Large intestine (tissue), 3 donors: Measurements from ENCODE around the gene C2. TPM values are rescaled to one million over a fixed set of nuclear protein-coding genes. Genes with fewer than 3 reads are reported as not detected.
"Not testable (repeated sequence)": the region's sequence is repeated elsewhere in the genome, so short reads cannot be mapped to it uniquely, and the experiment has no call there.

ENCODE experiments used
- DNase-seq, 2 donors: peaks; one replicate each; pipeline versions ENCODE4 v3.0.0 to v3.0.0-alpha.2; 2013
- H3K27ac ChIP-seq: one replicate; pipeline ENCODE4 v1.5.1; 2013; ENCODE audit warnings: low read length
- H3K27me3 ChIP-seq: 2 replicates; pipeline ENCODE4 v1.6.1; 2013; ENCODE audit warnings: low read length; ENCODE audit not compliant: control insufficient read depth, insufficient read depth
- H3K36me3 ChIP-seq: 2 replicates; pipeline ENCODE4 v1.6.1; 2013; ENCODE audit warnings: low read length; ENCODE audit not compliant: control insufficient read depth, insufficient read depth
- H3K4me1 ChIP-seq: one replicate; pipeline ENCODE4 v1.6.1; 2013; ENCODE audit warnings: low read length; ENCODE audit not compliant: control insufficient read depth, insufficient read depth
- H3K4me3 ChIP-seq: one replicate; pipeline ENCODE4 v1.5.1; 2013; ENCODE audit warnings: low read length
- H3K9me3 ChIP-seq: one replicate; pipeline ENCODE4 v1.6.1; 2013; ENCODE audit warnings: mild to moderate bottlenecking, low read depth, low read length, moderate library complexity; ENCODE audit not compliant: control insufficient read depth
- WGBS: methylation state at CpG from one replicate; pipeline ENCODE4 v1.1.5; 2013; ENCODE audit warnings: low lambda C conversion rate; ENCODE audit not compliant: insufficient coverage; 5-methylcytosine and 5-hydroxymethylcytosine counted together
- polyA plus RNA-seq: library from polyadenylated mRNA; unstranded; fragments of 120-200 nt; gene quantifications from one replicate; pipeline ENCODE4 v1.2.1, GENCODE V29; 2013

C2 gene
- polyA plus RNA-seq, 1 donor = 9.3 TPM

- Histone ChIP-seq H3K27me3 (peaks cover 6% of the 10 kb centered on the region), H3K4me3 (no peak overlapping the region), H3K4me1 (peaks cover 5% of the 10 kb centered on the region), H3K36me3 (no peaks in the 10 kb centered on the region), H3K27ac (no peak overlapping the region), H3K9me3 (no peaks in the 10 kb centered on the region)
- 100% methylated on average over 1 of the region's 7 CpGs for WGBS
- no peak for DNase-seq
These were observed 20.2 kb upstream of the C2 start for GRCh38 chr6:31907158-31907813.

GRCh38 chr6:31908255-31908654 is 19.3 kb upstream of the C2 start:
- H3K27ac ChIP-seq, DNase-seq, H3K4me3 ChIP-seq, H3K36me3 ChIP-seq, H3K27me3 ChIP-seq, H3K4me1 ChIP-seq, H3K9me3 ChIP-seq: not testable (repeated sequence)
- no CpG with 5 or more reads among the region's 5 CpGs for WGBS

GRCh38 chr6:31908791-31909190 is 18.7 kb upstream of the C2 start:
- Histone ChIP-seq H3K9me3 (no peaks in the 10 kb centered on the region), H3K36me3 (no peaks in the 10 kb centered on the region), H3K4me3 (no peak overlapping the region), H3K27me3 (peaks cover 6% of the 10 kb centered on the region), H3K4me1 (no peaks in the 10 kb centered on the region), H3K27ac (no peak overlapping the region)
- WGBS = 50% methylated on average over 1 of the region's 4 CpGs
- no peak for DNase-seq

DNA sequence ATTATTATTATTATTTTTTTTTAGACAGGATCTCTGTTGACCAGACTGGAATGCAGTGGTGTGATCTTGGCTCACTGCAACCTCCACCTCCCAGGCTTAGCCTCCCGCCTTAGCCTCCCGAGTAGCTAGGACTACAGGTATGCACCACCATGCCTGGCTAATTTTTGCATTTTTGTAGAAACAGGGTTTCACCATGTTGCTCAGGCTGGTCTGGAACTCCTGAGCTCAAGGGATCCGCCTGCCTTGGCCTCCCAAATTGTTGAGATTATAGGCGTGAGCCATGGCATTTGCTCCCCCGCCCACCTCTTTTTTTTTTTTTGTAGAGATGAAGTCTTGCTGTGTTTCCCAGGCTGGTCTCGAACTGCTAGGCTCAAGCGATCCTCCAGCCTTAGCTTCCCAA is 18.2 kb upstream of the C2 start:
- not testable (repeated sequence) for H3K4me3 ChIP-seq, H3K4me1 ChIP-seq, H3K36me3 ChIP-seq, H3K9me3 ChIP-seq, H3K27ac ChIP-seq, H3K27me3 ChIP-seq, DNase-seq
- no CpG with 5 or more reads among the region's 7 CpGs for WGBS

- no CpG with 5 or more reads among the region's 11 CpGs for WGBS
These were observed 15.5 kb upstream of the C2 start for GRCh38 chr6:31911826-31912585.

DNA sequence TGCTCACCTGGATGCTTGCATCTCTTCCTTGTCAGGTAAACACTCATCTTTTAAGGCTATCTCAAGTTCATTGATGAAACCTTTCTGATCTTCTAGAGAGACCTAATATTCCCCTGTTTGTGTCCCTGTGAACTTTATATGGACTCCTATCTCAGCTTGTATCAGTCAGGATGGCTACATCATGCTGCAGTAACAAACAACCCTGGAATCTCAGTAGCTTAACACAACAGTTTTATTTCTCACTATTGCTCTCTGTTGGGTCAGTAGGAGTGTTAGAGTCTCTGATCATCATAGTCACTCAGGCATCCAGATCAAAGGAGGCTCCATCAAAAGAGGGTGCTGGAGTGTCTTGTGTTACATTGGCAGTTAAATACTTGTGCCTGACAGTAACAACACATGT is 12.2 kb upstream of the C2 start:
- Histone ChIP-seq H3K36me3 (no peaks in the 10 kb centered on the region), H3K27ac (no peak overlapping the region), H3K9me3 (no peaks in the 10 kb centered on the region), H3K4me1 (no peaks in the 10 kb centered on the region), H3K4me3 (no peak overlapping the region), H3K27me3 (no peaks in the 10 kb centered on the region)
- DNase-seq = no peak

More at GRCh38 chr6:31911826-31912585, 15.5 kb upstream of the C2 start:
- H3K27me3 ChIP-seq = no peaks in the 10 kb centered on the region
- H3K27ac ChIP-seq = no peak overlapping the region
- H3K4me1 ChIP-seq = no peaks in the 10 kb centered on the region
- no peak for DNase-seq
- H3K9me3 ChIP-seq = no peaks in the 10 kb centered on the region
- H3K36me3 ChIP-seq = no peaks in the 10 kb centered on the region
- no peak overlapping the region for H3K4me3 ChIP-seq

DNA sequence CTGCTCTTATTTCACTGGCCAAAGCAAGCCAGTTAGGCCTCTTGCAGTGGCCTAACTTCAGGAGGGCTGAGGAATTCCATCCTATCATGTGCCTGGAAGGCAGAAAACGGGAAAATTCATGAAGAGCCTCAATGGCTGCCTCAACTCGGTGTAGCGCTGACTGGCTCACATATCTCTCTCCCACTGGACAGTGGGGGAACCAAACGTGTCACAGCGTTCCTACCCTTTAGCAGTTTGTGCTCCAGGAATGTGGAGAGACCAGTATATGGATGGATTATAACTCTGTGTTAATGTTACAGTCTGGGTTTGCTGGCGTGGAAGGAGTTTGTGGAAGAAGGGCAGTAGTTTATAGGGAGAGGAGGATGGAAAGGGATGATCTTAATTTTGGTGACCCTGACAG is 11.8 kb upstream of the C2 start:
- DNase-seq = no peak
- H3K9me3 ChIP-seq = no peaks in the 10 kb centered on the region
- no peaks in the 10 kb centered on the region for H3K4me1 ChIP-seq
- H3K36me3 ChIP-seq = no peaks in the 10 kb centered on the region
- H3K27ac ChIP-seq = no peak overlapping the region
- no CpG with 5 or more reads among the region's 6 CpGs for WGBS
- H3K27me3 ChIP-seq = no peaks in the 10 kb centered on the region
- H3K4me3 ChIP-seq = no peak overlapping the region

GRCh38 chr6:31918069-31918720 is 9.3 kb upstream of the C2 start:
- H3K4me3 ChIP-seq = no peak overlapping the region
- H3K27ac ChIP-seq = no peak overlapping the region
- H3K4me1 ChIP-seq = no peaks in the 10 kb centered on the region
- no peaks in the 10 kb centered on the region for H3K9me3 ChIP-seq
- no peak for DNase-seq
- no peaks in the 10 kb centered on the region for H3K27me3 ChIP-seq
- H3K36me3 ChIP-seq = no peaks in the 10 kb centered on the region
- WGBS = no CpG with 5 or more reads among the region's 8 CpGs

GRCh38 chr6:31919624-31920303 is 7.8 kb upstream of the C2 start:
- DNase-seq = no peak
- H3K9me3 ChIP-seq = no peaks in the 10 kb centered on the region
- WGBS = no CpG with 5 or more reads among the region's 6 CpGs
- H3K27me3 ChIP-seq = no peaks in the 10 kb centered on the region
- no peaks in the 10 kb centered on the region for H3K36me3 ChIP-seq
- no peak overlapping the region for H3K27ac ChIP-seq
- no peaks in the 10 kb centered on the region for H3K4me1 ChIP-seq
- H3K4me3 ChIP-seq = no peak overlapping the region

DNA sequence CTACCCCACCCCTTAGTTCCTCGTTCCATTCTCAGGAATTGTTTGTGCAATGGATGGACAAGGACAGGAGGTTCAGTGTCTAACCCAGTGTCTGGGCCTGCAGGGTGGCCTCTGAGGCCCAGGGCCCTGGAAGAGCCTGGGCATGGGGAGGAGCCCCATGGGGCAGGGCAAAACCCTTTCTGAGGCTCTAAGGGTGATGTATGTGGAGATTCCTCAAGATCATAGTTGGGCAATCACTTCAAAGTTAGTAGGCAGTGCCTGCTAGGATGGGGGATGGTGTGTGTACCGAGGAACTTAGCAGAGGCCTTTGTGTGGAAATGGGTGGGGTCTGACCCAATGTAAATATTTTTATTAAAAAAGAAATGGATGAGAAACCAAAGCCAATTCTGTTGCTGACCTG is 6.7 kb upstream of the C2 start:
- no peaks in the 10 kb centered on the region for H3K27me3 ChIP-seq
- H3K4me3 ChIP-seq = no peak overlapping the region
- no peaks in the 10 kb centered on the region for H3K36me3 ChIP-seq
- no peaks in the 10 kb centered on the region for H3K9me3 ChIP-seq
- H3K27ac ChIP-seq = no peak overlapping the region
- no peaks in the 10 kb centered on the region for H3K4me1 ChIP-seq
- peak in 1 of 2 donors; percentile 27 for DNase-seq
- no CpG with 5 or more reads among the region's 2 CpGs for WGBS
